ENCODE results near the gene ARSJ. TPM values are rescaled to one million over a fixed set of nuclear protein-coding genes. Genes with fewer than 3 reads are reported as not detected.

Gene ARSJ
- total RNA-seq, 1 experiment from 2014 or later: 50.7 TPM

DNA sequence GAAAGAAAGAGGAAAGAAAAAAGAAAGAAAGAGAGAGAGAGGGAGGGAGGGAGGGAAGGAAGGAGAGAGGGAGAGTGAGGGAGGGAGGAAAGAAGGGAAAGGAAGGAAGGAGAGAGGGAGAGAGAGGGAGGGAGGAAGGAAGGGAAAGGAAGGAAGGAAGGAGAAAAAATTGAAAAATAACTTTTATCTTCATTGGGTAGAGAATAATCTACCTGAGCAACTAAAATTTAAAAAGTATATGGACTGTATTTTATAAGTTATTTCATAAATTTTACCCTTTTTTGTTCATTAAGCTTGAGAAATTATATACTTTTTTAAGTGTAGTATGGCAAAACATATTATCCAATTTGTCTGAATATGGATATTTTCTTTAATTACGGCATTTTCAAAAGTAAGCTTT is 32.0 kb downstream of the ARSJ start:
- DNase-seq (ENCODE audit: unreplicated experiment): no peak
- Mint-ChIP-seq H3K9me3 (ENCODE audit: unreplicated experiment) (no peaks in the 10 kb centered on the region), H3K36me3 (ENCODE audit: insufficient read depth, unreplicated experiment) (no peaks in the 10 kb centered on the region), H3K27me3 (ENCODE audit: insufficient read depth, unreplicated experiment) (no peaks in the 10 kb centered on the region), H3K4me3 (ENCODE audit: unreplicated experiment) (no peak overlapping the region), H3K4me1 (ENCODE audit: insufficient read depth, unreplicated experiment) (peaks cover 40% of the 10 kb centered on the region), H3K27ac (ENCODE audit: low read depth, unreplicated experiment) (no peak overlapping the region)
- TF ChIP-seq, protein P1, sequence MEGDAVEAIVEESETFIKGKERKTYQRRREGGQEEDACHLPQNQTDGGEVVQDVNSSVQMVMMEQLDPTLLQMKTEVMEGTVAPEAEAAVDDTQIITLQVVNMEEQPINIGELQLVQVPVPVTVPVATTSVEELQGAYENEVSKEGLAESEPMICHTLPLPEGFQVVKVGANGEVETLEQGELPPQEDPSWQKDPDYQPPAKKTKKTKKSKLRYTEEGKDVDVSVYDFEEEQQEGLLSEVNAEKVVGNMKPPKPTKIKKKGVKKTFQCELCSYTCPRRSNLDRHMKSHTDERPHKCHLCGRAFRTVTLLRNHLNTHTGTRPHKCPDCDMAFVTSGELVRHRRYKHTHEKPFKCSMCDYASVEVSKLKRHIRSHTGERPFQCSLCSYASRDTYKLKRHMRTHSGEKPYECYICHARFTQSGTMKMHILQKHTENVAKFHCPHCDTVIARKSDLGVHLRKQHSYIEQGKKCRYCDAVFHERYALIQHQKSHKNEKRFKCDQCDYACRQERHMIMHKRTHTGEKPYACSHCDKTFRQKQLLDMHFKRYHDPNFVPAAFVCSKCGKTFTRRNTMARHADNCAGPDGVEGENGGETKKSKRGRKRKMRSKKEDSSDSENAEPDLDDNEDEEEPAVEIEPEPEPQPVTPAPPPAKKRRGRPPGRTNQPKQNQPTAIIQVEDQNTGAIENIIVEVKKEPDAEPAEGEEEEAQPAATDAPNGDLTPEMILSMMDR (IDR thresholded peaks at IDR 0.05; ENCODE audit: unreplicated experiment): no peak
- ChIA-PET POLR2A (interaction anchor here (0.7 to 2.3 kb wide), 5 partner anchors 9 to 141 kb away, joined by 3 to 9 read pairs (median 4); partner anchors contain the start of gene ARSJ), CTCF (interaction anchor here (0.5 to 0.9 kb wide), 3 partner anchors 123 to 553 kb away, joined by 3 to 5 read pairs (median 4); no protein-coding TSS in a partner anchor)
- BruUV-seq (replicated peaks): no TSS peak
- intact Hi-C loops (cut with micrococcal nuclease): no loop called here

GRCh38 chr4:113945906-113946305 is 33.5 kb downstream of the ARSJ start:
- CTCF ChIA-PET: no interaction called here

GRCh38 chr4:113943863-113944262 is 35.6 kb downstream of the ARSJ start:
- TF ChIP-seq, protein P1 (IDR thresholded peaks at IDR 0.05; ENCODE audit: unreplicated experiment): no peak
- DNase-seq (ENCODE audit: unreplicated experiment): no peak
- intact Hi-C loops (cut with micrococcal nuclease): no loop called here
- CTCF ChIA-PET: interaction anchor here (0.6 to 1.7 kb wide), 7 partner anchors 9 to 434 kb away, joined by 3 to 5 read pairs (median 3); no protein-coding TSS in a partner anchor
- H3K4me1 Mint-ChIP-seq (ENCODE audit: insufficient read depth, unreplicated experiment): peaks cover 30% of the 10 kb centered on the region
- H3K9me3 Mint-ChIP-seq (ENCODE audit: unreplicated experiment): no peaks in the 10 kb centered on the region
- BruUV-seq (replicated peaks): no TSS peak
- H3K27me3 Mint-ChIP-seq (ENCODE audit: insufficient read depth, unreplicated experiment): no peaks in the 10 kb centered on the region
- H3K27ac Mint-ChIP-seq (ENCODE audit: low read depth, unreplicated experiment): no peak overlapping the region
- no peaks in the 10 kb centered on the region for H3K36me3 Mint-ChIP-seq (ENCODE audit: insufficient read depth, unreplicated experiment)
- POLR2A ChIA-PET: interaction anchor here (1.0 to 2.2 kb wide), 2 partner anchors 12 to 324 kb away, joined by 3 to 11 read pairs; no protein-coding TSS in a partner anchor
- no peak overlapping the region for H3K4me3 Mint-ChIP-seq (ENCODE audit: unreplicated experiment)

More at GRCh38 chr4:113945906-113946305, 33.5 kb downstream of the ARSJ start:
- H3K4me3 Mint-ChIP-seq (ENCODE audit: unreplicated experiment): no peak overlapping the region
- peaks cover 36% of the 10 kb centered on the region for H3K4me1 Mint-ChIP-seq (ENCODE audit: insufficient read depth, unreplicated experiment)
- BruUV-seq (replicated peaks): no TSS peak
- DNase-seq (ENCODE audit: unreplicated experiment): no peak
- TF ChIP-seq, protein P1 (IDR thresholded peaks at IDR 0.05; ENCODE audit: unreplicated experiment): no peak
- intact Hi-C loops (cut with micrococcal nuclease): no loop called here
- POLR2A ChIA-PET: no interaction called here
- H3K36me3 Mint-ChIP-seq (ENCODE audit: insufficient read depth, unreplicated experiment): no peaks in the 10 kb centered on the region
- H3K27ac Mint-ChIP-seq (ENCODE audit: low read depth, unreplicated experiment): peak overlapping the region; percentile 80
- no peaks in the 10 kb centered on the region for H3K9me3 Mint-ChIP-seq (ENCODE audit: unreplicated experiment)
- no peaks in the 10 kb centered on the region for H3K27me3 Mint-ChIP-seq (ENCODE audit: insufficient read depth, unreplicated experiment)

DNA sequence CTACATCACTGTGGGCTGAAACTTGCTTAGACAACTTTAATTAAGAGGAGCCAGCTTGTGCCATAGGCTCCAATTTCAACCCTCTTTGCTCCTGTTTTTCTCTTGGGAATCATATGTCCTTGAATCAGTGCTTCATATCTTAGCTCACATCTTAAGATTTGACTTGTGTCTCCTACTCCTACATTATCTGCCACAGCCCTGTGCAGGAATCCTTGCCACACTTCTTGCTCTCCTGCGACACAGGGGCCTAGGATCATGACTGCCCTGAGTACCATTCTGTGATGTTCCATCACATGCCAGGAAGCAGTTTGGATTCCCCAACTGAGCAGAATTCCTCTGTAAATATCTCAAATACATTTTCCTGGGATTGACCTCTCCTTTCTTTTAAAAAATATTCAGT is 36.4 kb downstream of the ARSJ start:
- intact Hi-C loops (cut with micrococcal nuclease): no loop called here
- BruUV-seq (replicated peaks): no TSS peak
- ChIA-PET CTCF (interaction anchor here (0.6 to 1.7 kb wide), 5 partner anchors 8 to 164 kb away, joined by 3 to 4 read pairs (median 3); no protein-coding TSS in a partner anchor), POLR2A (interaction anchor here (1.0 to 2.2 kb wide), 2 partner anchors 13 to 325 kb away, joined by 3 to 11 read pairs; no protein-coding TSS in a partner anchor)
- no peaks in the 10 kb centered on the region for H3K27me3 Mint-ChIP-seq (ENCODE audit: insufficient read depth, unreplicated experiment)
- H3K4me1 Mint-ChIP-seq (ENCODE audit: insufficient read depth, unreplicated experiment): peaks cover 30% of the 10 kb centered on the region
- H3K36me3 Mint-ChIP-seq (ENCODE audit: insufficient read depth, unreplicated experiment): peaks cover 1% of the 10 kb centered on the region
- no peak overlapping the region for H3K27ac Mint-ChIP-seq (ENCODE audit: low read depth, unreplicated experiment)
- no peaks in the 10 kb centered on the region for H3K9me3 Mint-ChIP-seq (ENCODE audit: unreplicated experiment)
- H3K4me3 Mint-ChIP-seq (ENCODE audit: unreplicated experiment): no peak overlapping the region
- TF ChIP-seq, protein P1 (IDR thresholded peaks at IDR 0.05; ENCODE audit: unreplicated experiment): no peak
- no peak for DNase-seq (ENCODE audit: unreplicated experiment)
